ENCODE data around the gene HIBCH.

The HIBCH gene

GRCh38 chr2:190209559-190209958 lies 110.1 kb downstream of the HIBCH start:
- TF ChIP-seq CTCF (conservative IDR thresholded peaks at IDR 0.05; ENCODE audit: low read depth, low read length): no peak
- DNase-seq (ENCODE audit: low read depth): no peak
- H3K4me3 ChIP-seq (ENCODE audit: low read length): no peak overlapping the region

- no peak for DNase-seq (ENCODE audit: low read depth)
- no peak overlapping the region for H3K4me3 ChIP-seq (ENCODE audit: low read length)
- TF ChIP-seq CTCF (conservative IDR thresholded peaks at IDR 0.05; ENCODE audit: low read depth, low read length): no peak
These were observed 111.7 kb downstream of the HIBCH start for GRCh38 chr2:190207930-190208329.

- DNase-seq (ENCODE audit: low read depth): no peak
- no peak overlapping the region for H3K4me3 ChIP-seq (ENCODE audit: low read length)
- no peak for TF ChIP-seq CTCF (conservative IDR thresholded peaks at IDR 0.05; ENCODE audit: low read depth, low read length)
These were observed 114.0 kb downstream of the HIBCH start for GRCh38 chr2:190205657-190206056.

DNA sequence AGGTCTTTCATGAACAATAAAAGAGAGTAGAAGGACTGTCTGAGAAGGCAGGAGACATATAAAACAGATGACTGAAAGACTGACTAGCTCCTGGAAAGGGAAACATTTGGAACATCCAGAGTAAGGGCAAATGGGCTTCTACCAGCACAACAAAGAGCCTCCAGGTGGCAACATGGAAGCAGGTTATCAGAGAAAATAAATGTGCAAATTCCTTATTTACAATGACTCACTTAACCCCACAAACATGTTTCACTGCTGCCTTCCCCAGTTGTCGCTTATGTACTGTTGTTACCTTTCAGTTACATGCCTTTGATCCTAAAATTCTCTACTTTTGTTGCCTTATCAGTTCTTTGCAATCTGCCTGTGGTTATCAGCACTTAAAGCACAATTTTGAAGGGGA lies 117.0 kb downstream of the HIBCH start:
- no peak overlapping the region for H3K4me3 ChIP-seq (ENCODE audit: low read length)
- no peak for TF ChIP-seq CTCF (conservative IDR thresholded peaks at IDR 0.05; ENCODE audit: low read depth, low read length)
- no peak for DNase-seq (ENCODE audit: low read depth)

DNA sequence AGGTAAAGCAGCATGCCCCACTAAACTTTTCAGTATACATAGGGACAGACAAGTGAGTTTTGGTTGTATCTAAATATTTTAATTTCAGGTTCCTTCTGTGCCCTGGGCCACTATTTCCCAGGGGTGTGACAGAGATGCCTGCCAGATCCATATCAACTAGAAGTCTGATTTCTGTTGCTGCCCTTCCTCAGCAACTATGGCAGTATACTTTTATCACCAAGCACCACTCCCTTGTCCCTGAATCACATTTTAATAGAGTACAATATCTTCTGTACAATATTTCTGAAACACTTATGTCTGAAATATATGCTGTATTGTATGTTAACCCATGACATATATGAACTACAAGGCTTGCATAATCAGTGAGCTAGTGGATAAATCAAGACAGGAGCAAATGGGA lies 117.6 kb downstream of the HIBCH start:
- TF ChIP-seq CTCF (conservative IDR thresholded peaks at IDR 0.05; ENCODE audit: low read depth, low read length): no peak
- DNase-seq (ENCODE audit: low read depth): no peak
- H3K4me3 ChIP-seq (ENCODE audit: low read length): no peak overlapping the region

- no peak for TF ChIP-seq CTCF (conservative IDR thresholded peaks at IDR 0.05; ENCODE audit: low read depth, low read length)
- no peak overlapping the region for H3K4me3 ChIP-seq (ENCODE audit: low read length)
- DNase-seq (ENCODE audit: low read depth): no peak
These were observed 119.0 kb downstream of the HIBCH start for GRCh38 chr2:190200603-190201002.

DNA sequence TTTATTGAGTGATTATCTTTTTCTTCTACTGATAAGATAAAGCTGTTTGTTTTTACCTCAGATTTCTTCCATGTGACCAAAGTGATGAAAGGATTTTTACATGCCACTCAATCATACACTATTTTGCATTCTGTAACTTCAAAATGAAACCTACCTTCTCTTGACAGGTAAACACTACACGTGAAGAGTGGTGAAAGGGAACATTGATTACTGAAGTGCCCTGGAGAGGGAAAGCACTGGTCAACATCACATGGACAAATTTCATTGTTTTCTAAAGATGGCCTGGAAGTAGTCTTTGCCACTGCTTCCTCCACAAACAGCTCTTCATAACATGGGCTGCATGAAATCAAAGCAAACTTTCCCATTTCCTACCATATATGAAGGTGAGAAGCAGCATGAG lies 120.1 kb downstream of the HIBCH start:
- H3K4me3 ChIP-seq (ENCODE audit: low read length): no peak overlapping the region
- no peak for TF ChIP-seq CTCF (conservative IDR thresholded peaks at IDR 0.05; ENCODE audit: low read depth, low read length)
- no peak for DNase-seq (ENCODE audit: low read depth)

All from retinal pigment epithelial cell (primary cell).